ENCODE data around the gene KANSL3.

DNA sequence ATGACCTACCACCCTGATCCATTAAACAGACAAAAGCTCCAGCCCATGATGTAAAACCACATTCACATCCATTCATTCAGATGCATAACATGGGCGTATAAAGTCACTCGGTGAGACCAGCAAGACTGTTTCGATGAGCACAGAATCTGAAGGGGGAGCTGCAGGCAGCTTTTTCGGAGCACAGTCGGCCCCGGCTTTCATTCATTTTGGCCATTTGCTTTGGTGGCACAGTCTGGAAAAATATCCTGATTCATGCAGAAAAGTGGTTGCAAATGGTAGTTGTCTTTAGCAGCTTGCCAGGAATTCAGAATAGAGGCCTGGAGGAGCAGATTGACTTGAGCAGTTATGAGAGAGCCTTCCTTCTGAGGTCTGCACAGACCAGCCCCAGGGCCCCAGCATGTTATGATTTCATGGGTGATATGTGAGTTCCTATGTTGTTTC is 90.4 kb downstream of the KANSL3 start:
- TF ChIP-seq GATA2 (IDR thresholded peaks at IDR 0.05; ENCODE audit: low read depth, low read length) (no peak), GATA3 (IDR thresholded peaks at IDR 0.05; ENCODE audit: low read depth, low read length) (no peak)
